NCI-H1048 (cell line): ENCODE results near the gene UVSSA.
"Not testable (repeated sequence)": the region's sequence is repeated elsewhere in the genome, so short reads cannot be mapped to it uniquely, and the experiment has no call there.

Experiments used
- DNase-seq: peaks from one replicate; lab custom pipeline; 2025; lab: John Stamatoyannopoulos, UW

UVSSA gene

GRCh38 chr4:1330761-1331590 is 16.0 kb upstream of the UVSSA start:
- no peak for DNase-seq

GRCh38 chr4:1331591-1332353 is 15.2 kb upstream of the UVSSA start:
- DNase-seq, result no peak

GRCh38 chr4:1332686-1333085 is 14.3 kb upstream of the UVSSA start:
- DNase-seq, result no peak

- no peak for DNase-seq
Measured at GRCh38 chr4:1333256-1333655, 13.8 kb upstream of the UVSSA start.

- not testable (repeated sequence) for DNase-seq
Measured at GRCh38 chr4:1333851-1334578, 13.0 kb upstream of the UVSSA start.

- no peak for DNase-seq
Measured at GRCh38 chr4:1334579-1334895, 12.5 kb upstream of the UVSSA start.

- not testable (repeated sequence) for DNase-seq
Measured at GRCh38 chr4:1335193-1335883, 11.7 kb upstream of the UVSSA start.

GRCh38 chr4:1336088-1336491 is 10.9 kb upstream of the UVSSA start:
- DNase-seq, result no peak

- DNase-seq, result no peak
Measured at GRCh38 chr4:1337376-1337831, 9.6 kb upstream of the UVSSA start.

GRCh38 chr4:1337951-1338751 is 8.9 kb upstream of the UVSSA start:
- DNase-seq, result no peak

- DNase-seq, result no peak
Measured at GRCh38 chr4:1338752-1339414, 8.1 kb upstream of the UVSSA start.

- DNase-seq, result no peak
Measured at GRCh38 chr4:1339489-1339888, 7.5 kb upstream of the UVSSA start.

GRCh38 chr4:1340181-1340747 is 6.7 kb upstream of the UVSSA start:
- DNase-seq, result no peak

GRCh38 chr4:1340861-1341260 is 6.1 kb upstream of the UVSSA start:
- no peak for DNase-seq

- no peak for DNase-seq
Measured at GRCh38 chr4:1342003-1342402, 5.0 kb upstream of the UVSSA start.

GRCh38 chr4:1344696-1345095 is 2.3 kb upstream of the UVSSA start:
- no peak for DNase-seq

- no peak for DNase-seq
Measured at GRCh38 chr4:1345903-1346780, 866 bp upstream of the UVSSA start.

- no peak for DNase-seq
Measured at GRCh38 chr4:1347410-1347864, 429 bp downstream of the UVSSA start.

- no peak for DNase-seq
Measured at GRCh38 chr4:1348014-1348513, 1.1 kb downstream of the UVSSA start.
